ENCODE results near the gene POFUT2. TPM values are rescaled to one million over a fixed set of nuclear protein-coding genes. Genes with fewer than 3 reads are reported as not detected.

POFUT2 gene
- total RNA-seq, 4 donors from 2014 or later = 8.3 to 19.8 (median 17.0) TPM

- TF ChIP-seq, protein P1, sequence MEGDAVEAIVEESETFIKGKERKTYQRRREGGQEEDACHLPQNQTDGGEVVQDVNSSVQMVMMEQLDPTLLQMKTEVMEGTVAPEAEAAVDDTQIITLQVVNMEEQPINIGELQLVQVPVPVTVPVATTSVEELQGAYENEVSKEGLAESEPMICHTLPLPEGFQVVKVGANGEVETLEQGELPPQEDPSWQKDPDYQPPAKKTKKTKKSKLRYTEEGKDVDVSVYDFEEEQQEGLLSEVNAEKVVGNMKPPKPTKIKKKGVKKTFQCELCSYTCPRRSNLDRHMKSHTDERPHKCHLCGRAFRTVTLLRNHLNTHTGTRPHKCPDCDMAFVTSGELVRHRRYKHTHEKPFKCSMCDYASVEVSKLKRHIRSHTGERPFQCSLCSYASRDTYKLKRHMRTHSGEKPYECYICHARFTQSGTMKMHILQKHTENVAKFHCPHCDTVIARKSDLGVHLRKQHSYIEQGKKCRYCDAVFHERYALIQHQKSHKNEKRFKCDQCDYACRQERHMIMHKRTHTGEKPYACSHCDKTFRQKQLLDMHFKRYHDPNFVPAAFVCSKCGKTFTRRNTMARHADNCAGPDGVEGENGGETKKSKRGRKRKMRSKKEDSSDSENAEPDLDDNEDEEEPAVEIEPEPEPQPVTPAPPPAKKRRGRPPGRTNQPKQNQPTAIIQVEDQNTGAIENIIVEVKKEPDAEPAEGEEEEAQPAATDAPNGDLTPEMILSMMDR (IDR thresholded peaks at IDR 0.05; ENCODE audit: low read depth) = no peak
Observed at GRCh38 chr21:45318556-45319404, 31.1 kb upstream of the POFUT2 start.

- TF ChIP-seq, protein P1 (IDR thresholded peaks at IDR 0.05; ENCODE audit: low read depth) = no peak
Observed at GRCh38 chr21:45318146-45318555, 30.5 kb upstream of the POFUT2 start.

DNA sequence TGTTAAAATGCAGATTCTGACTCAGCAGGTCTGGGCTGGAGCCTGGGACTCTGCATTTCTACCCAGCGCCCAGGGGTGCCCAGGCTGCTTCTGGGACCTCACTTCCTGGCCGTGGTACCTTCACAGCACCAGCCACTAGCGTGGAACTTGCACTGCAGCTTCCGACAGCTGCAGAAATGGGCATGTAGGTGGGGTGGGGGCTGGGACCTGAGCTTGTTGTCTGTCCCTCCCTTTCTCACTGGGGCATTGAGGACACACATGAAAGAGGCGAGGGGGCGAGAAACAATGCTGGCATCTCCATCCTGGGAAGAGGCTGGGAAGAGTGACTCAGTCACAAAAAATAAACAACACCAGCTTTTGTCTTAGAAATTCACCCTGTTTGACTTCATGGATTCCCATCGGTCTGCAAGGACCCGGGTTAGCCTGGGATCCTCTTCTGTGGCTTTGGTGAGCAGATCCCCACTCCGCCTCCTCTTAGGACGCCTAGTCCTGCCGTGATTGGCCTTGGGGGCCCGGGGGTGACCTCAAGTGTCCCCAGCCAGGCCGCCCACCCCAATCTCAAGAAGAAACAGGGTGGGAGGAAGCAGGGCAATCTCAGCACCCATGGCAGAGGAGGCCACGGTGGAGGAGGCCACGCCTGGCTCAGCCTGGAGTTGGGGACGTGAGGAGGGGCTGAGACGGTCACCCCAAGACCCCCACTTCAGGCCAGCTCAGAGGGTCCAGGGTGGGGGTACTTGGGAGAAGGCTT lies 29.9 kb upstream of the POFUT2 start:
- TF ChIP-seq, protein P1 (IDR thresholded peaks at IDR 0.05; ENCODE audit: low read depth) = no peak

DNA sequence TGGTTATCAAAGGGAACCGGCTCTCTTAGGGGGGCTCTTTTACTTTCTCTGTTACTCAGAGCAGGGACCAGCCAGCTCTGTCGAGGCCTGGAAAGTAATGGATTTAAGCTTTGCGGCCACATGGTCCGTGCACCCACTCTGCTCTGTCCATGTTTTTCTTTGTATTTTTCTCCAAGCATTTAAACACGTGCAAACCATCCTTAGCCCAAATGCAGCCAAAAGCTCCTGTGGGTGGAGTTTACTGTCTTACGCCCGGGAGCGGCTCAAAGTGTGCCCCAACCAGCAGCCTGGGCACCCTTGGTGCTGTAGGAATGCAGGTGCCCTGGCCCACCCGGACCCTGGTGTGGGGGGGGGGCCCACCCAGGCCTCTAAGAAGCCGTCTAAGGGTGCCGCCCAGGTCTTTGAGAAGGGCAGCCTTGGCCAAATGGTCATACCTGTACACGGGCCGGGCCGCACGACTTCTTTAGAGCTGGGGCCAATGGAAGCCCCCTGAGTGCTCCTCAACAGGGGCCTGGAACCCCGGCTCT lies 29.2 kb upstream of the POFUT2 start:
- TF ChIP-seq, protein P1 (IDR thresholded peaks at IDR 0.05; ENCODE audit: low read depth) = no peak

GRCh38 chr21:45313682-45314081 lies 26.0 kb upstream of the POFUT2 start:
- TF ChIP-seq, protein P1 (IDR thresholded peaks at IDR 0.05; ENCODE audit: low read depth) = no peak

DNA sequence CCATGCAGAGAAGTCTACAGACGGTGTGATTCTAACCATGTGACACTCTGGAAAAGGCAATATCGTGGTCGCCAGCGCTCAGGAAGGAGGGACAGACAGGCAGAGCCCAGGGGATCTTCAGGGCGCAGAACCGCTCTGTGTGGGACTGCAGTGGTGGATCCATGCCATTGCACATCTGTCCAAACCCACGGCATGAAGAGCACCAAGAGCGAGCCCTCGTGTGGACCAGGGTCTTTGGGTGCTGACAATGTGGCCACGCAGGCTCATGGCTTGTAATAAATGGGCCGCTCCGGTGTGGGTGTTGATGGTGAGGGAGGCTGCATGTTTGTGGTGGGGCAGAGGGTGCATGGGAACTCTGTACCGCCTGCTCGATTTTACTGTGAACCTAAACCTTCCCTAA lies 25.3 kb upstream of the POFUT2 start:
- TF ChIP-seq, protein P1 (IDR thresholded peaks at IDR 0.05; ENCODE audit: low read depth) = no peak

DNA sequence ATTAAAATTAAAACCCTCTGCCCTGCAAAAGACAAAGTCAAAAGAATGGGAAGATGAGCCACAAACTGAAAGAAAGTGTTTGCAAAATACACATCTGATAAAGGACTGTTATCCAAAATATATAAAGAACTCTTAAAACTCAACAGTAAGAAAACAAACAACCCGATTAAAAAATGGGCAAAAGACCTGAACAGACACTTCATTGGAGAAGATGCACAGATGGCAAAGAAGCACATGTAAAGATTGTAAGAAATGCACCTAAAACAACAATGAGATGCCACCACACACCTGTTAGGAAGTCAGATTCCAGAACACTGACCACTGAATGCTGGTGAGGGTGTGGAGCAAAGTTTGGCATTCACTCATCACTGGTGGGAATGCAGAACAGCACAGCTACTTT lies 24.6 kb upstream of the POFUT2 start:
- TF ChIP-seq, protein P1 (IDR thresholded peaks at IDR 0.05; ENCODE audit: low read depth) = no peak

All from subcutaneous adipose tissue (tissue), 4 donors.